NOMO-1 treated with DMSO at 0.1 percent for 48 hours (cell line): ENCODE measurements around the gene SEC22A.
A peak's percentile ranks its signal among the peaks of the same experiment; 100 is the strongest.
"Not testable (repeated sequence)": the region's sequence is repeated elsewhere in the genome, so short reads cannot be mapped to it uniquely, and the experiment has no call there.

ENCODE experiments used
- DNase-seq: peaks from one replicate; lab custom pipeline; 2025; ENCODE audit not compliant: unreplicated experiment; lab: John Stamatoyannopoulos, UW

SEC22A gene

GRCh38 chr3:123169930-123170329 is 31.8 kb upstream of the SEC22A start:
- DNase-seq: no peak

- no peak for DNase-seq
Observed at GRCh38 chr3:123180791-123181190, 21.0 kb upstream of the SEC22A start.

GRCh38 chr3:123186695-123187094 is 15.0 kb upstream of the SEC22A start:
- no peak for DNase-seq

- DNase-seq: no peak
Observed at GRCh38 chr3:123188058-123188457, 13.7 kb upstream of the SEC22A start.

- DNase-seq: no peak
Observed at GRCh38 chr3:123193448-123194101, 8.2 kb upstream of the SEC22A start.

DNA sequence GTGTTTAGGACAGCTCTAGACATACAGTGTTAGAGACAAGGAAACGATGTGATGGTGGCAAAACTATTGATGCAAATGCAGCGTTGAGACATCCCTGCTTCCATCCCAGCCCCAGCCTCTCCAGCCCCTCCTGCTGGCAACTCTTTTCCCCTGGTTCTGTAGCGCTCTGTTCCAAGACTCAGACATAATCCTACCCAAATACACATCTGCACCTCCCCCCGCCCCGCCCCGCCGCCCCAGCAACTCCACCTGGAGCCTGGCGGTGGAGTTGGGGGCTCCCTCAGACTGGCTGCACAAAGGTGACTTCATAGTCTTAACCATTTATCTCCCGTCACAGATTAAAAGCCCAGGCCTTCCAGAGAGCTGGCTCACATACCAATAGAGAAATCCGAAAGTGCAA is 7.2 kb upstream of the SEC22A start:
- no peak for DNase-seq

DNA sequence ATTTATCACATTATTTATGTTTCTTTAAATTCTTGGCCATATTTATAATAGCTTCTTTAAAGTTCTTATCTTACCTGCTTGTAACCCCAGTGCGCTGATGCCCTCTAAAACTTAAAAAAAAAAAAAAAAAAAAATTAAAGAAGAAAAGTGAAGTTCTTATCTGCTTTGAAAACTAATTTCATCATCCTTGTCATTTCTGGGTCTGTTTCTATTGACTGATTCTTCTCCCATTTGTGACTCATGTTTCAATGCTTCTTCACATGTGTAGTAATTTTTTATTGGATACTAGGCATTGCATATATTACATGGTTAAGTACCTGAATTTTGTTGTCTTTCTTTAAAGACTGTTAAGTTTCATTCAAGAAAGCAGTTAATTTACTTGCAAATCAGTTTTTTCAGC is 3.4 kb upstream of the SEC22A start:
- no peak for DNase-seq

GRCh38 chr3:123201223-123201556 is 553 bp upstream of the SEC22A start:
- DNase-seq: no peak

- DNase-seq: no peak
Observed at GRCh38 chr3:123202451-123202850, 708 bp downstream of the SEC22A start.

- no peak for DNase-seq
Observed at GRCh38 chr3:123218990-123219389, 17.2 kb downstream of the SEC22A start.

DNA sequence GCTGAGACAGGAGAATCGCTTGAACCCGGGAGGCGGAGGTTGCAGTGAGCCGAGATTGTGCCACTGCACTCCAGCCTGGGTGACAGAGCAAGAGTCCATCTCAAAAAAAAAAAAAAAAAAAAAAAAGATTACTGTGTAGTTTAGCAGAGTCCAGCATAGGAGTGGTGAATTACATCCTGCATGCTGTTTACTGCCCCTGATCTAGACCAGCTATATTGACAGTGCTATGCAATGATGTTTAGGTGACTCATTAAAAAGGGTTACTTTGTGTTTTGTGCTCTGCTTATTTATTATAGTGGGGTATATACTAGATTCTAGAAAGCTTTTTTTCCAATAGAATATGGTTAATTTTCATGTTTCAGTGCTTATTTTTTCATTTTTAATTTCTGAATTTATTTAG is 19.6 kb downstream of the SEC22A start:
- DNase-seq: not testable (repeated sequence)

DNA sequence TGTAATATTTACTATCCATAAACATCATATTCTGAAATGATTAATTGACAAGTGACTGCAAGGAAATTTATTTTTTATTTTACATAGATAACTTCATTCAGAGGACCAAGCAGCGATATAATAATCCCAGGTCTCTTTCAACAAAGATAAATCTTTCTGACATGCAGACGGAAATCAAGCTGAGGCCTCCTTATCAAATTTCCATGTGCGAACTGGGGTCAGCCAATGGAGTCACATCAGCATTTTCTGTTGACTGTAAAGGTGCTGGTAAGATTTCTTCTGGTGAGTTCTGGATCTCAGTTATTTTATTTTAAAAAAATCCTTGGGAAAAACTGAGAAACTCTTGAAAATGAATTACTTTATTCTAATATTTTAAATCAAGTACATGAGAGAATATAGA is 23.3 kb downstream of the SEC22A start:
- no peak for DNase-seq

DNA sequence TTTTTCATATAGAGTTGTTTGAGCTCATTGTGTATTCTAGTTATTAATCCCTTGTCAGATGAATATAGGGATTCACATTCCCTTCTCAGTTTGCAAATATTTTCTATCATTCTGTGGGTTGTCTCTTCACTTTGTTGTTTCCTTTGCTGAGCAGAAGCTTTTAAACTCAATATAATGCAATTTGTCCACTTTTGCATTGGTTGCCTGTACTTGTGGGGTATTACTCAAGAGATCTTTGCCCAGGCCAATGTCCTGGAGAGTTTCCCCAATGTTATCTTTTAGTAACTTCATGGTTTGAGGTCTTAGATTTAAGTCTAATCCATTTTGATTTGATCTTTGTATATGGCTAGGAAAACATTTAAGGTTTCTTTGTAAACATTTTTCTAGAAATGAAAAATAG is 24.8 kb downstream of the SEC22A start:
- no peak for DNase-seq

DNA sequence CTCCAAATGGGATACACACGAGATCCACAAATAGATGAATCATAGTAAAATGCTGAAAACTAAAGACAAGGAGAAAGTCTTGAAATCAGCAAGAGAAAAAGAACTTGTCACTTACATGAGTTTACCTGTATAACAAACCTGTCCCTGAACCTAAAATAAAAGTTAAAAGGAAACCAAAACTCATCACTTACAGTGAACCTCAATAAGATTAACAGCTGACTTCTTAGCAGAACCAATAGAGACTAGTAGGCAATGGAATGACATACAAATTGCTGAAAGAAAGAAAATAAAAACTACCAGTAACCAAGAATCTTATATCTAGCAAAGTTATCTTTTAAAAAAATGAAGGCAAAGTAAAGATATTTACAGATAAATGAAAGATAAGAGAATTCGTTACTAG is 27.4 kb downstream of the SEC22A start:
- DNase-seq: no peak

DNA sequence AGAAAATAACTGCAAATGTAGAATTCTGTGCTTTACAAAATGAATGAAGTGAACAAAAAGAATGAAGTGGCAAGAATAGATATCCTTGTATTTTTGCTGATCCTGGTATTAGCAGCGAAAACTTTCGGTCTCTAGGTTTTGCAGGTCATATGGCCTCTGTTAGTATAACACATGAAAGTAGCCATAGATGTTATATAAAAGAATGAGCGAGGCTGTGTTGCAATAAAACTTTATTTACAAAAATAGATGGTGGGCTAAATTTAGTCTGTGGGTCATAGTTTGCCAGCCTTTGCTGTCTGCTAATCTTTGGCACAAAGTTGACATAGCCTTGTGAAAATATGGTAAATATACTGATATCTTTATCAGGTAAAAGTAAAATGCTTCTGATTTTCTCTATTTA is 35.2 kb downstream of the SEC22A start:
- no peak for DNase-seq

GRCh38 chr3:123239186-123239585 is 37.4 kb downstream of the SEC22A start:
- not testable (repeated sequence) for DNase-seq

DNA sequence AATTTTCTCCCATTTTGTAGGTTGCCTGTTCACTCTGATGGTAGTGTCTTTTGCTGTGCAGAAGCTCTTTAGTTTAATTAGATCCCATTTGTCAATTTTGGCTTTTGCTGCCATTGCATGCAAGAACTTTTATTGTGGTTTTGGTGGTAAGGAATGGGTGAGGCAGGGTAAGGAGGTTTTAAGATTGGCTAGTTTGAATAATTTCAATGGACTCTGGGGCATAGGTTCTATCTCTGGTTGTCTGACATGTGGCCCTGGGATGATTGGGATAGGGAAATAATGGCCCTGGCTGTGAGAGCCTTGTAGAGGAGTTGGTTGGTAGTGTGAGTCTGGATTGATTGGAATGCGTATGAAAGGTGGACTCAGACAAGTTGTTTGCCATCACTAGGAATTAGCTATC is 38.0 kb downstream of the SEC22A start:
- DNase-seq: no peak

GRCh38 chr3:123244128-123244527 is 42.4 kb downstream of the SEC22A start:
- DNase-seq: no peak

- DNase-seq: no peak
Observed at GRCh38 chr3:123246866-123247265, 45.1 kb downstream of the SEC22A start.

- DNase-seq: no peak
Observed at GRCh38 chr3:123256256-123256655, 54.5 kb downstream of the SEC22A start.

- DNase-seq: no peak
Observed at GRCh38 chr3:123258359-123258758, 56.6 kb downstream of the SEC22A start.

GRCh38 chr3:123258811-123259420 is 57.2 kb downstream of the SEC22A start:
- peak; percentile 62 for DNase-seq

- no peak for DNase-seq
Observed at GRCh38 chr3:123261666-123262065, 59.9 kb downstream of the SEC22A start.
